Measurements from ENCODE around the gene CC2D1A.

CC2D1A gene

DNA sequence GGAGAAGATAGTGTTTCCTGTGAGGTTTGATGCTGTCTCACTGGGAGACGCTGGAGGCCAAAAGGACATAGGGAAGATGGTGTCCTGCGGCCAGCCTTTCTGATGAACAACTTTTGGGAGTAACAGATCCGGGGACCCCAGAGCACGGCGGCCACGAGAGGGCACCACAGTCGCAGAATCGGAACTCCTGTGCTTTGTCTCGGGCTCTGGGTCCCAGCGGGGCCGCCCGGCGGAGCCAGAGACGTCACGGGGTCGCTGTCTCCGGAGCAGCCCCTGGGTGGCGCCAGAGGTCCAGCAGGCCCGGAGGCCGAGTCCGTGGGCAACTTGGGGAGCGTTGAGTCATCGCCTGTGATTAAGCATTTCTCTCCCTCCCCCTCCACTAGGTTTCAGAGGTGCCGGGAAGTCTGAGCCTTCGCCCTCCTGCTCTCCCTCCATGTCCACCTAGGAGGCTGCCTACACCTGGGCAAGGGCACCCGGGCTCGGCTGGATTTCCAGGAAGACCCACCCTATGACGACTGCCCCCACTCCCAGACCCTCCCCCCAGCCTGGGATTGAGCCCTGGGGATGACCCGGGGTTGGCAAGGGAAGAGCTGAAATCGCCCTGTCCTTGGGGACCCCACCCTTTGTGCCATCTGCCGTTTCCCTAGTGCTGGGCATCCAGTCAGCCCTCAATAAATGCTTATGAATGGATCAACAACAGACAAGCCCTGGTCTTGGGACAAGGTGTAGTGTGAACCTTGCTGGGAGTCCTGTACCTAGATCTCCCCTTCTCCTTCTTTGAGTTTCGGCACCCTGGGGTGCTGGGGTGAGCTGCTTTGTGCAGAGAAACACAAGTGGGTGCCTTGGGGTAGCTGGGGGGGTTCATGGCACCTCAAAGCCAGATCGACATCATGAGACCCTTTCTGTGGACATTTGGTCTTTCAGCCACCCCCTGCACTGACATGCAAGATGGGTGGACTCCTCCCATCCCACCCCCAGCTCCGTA is 25.6 kb upstream of the CC2D1A start:
- DNase-seq = peak; percentile 99 to 100

DNA sequence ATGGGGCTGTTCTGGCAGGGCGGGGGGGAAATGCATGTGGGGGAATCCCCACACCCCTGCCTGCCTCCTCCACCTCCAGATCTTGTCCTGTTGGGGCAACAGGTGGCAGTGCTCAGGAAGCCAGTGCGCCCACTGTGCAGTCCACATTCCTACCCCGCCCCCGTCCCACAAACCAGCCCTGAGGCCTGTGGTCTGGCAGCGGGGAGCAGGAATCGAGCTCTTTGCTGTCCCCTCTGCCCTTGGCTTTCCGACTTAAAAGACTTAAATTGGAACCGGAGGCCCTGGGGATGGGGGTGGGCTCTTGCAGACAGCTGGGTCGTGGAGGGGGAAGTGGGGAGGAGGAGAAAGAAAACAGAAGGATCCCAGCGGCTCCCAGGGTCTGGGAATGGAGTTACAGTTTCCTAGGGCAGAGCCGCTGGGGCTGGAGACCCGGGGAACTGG is 24.7 kb upstream of the CC2D1A start:
- DNase-seq = peak in 1 of 2 experiments; percentile 38

DNA sequence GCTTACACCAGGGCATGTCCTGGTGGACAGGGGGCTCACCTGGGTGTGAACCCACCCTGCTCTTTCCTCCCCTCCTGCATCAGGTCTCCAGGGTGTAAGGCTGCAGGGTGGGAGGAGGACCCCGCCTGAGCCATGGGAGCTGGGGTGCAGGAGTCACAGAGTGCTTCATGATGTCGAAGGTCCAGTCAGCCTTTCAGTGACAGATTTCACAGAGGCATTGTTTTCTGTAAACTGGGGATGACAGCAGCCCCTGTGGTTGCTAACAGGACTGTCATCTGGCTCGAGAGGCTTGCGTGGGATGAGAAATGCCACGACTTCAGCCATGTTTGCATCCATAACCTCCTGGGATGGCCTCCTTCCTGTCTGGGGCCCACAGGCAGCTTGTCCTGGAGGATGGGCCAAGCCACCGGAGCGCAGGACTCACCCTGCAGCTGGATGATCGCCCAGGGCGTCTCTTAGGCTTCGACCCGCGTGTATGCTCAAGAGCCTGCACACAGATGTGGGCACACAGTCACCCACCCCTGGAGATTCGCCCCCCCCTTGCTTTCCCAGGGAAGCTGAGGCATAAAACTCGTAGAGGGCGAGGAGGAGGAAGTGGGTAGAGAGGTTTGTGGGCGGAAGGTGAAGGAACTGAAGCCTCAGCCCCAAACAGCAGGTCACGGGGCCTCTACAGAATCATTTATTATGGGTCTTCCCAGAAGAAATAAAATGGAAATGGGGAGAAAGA is 24.1 kb upstream of the CC2D1A start:
- DNase-seq = peak in 1 of 2 experiments; percentile 63

DNA sequence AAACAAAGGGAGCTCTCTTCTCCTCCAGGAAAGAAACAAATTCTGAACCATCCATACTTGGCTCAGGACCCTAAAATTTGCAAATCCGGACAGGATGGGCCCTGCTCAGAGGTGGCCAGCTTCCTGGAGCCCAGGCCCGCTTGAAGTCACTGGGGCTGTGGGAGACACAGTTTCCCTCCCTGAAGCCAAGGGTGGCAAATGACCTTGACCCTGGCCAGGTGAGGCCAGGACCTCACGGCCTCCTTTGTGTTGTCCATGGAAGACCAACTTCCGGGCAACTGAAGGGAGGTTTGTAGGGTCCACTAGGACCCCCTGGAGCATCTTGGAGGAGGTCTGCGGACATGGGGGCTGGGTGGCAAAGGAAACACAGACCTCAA is 23.6 kb upstream of the CC2D1A start:
- no peak for DNase-seq

DNA sequence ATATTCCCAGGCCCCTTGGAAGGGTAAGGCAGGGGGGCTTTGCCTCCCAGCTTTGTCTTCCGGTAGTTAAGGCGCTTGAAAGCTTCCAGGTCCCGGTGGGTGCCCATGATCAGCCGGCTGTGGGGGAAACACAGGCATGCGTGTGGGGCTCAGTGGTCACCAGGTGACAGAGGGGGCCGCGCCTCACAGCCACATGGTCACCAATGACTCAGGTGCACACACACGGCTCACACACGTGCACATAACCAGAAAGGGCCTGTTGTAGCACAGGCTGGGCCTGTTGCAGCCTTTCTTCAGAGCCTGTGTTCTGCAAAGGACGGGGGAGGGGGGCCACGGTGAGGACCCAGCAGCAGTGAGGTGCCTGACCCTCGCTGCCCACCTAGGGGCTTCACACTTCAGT is 23.2 kb upstream of the CC2D1A start:
- DNase-seq = no peak

DNA sequence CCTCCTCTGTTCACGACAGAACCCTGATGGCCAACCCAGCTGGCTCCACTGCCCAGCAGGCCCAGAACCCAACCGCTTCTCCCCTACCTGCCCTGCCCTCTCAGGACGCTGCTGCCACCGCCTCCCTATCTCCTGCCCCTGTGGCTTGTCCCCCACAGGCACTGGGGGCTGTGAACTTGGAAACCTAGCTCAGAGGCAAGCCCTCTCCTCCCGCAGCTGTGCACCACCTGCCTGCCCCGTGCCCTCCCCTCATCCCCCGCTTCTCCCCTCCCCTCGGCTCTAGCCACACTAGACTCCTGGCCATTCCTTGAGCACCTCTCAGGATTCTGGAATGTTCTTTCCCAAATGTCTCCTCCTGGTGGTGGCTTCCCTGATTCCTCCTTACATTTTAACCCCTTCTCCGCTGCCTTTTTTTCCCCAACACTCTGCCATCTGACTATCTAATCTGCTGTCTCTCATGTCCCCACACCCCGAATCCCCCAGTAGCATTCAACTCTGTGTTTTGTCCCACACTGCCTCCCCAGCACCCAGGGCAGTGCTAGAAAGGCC is 22.4 kb upstream of the CC2D1A start:
- no peak for DNase-seq

DNA sequence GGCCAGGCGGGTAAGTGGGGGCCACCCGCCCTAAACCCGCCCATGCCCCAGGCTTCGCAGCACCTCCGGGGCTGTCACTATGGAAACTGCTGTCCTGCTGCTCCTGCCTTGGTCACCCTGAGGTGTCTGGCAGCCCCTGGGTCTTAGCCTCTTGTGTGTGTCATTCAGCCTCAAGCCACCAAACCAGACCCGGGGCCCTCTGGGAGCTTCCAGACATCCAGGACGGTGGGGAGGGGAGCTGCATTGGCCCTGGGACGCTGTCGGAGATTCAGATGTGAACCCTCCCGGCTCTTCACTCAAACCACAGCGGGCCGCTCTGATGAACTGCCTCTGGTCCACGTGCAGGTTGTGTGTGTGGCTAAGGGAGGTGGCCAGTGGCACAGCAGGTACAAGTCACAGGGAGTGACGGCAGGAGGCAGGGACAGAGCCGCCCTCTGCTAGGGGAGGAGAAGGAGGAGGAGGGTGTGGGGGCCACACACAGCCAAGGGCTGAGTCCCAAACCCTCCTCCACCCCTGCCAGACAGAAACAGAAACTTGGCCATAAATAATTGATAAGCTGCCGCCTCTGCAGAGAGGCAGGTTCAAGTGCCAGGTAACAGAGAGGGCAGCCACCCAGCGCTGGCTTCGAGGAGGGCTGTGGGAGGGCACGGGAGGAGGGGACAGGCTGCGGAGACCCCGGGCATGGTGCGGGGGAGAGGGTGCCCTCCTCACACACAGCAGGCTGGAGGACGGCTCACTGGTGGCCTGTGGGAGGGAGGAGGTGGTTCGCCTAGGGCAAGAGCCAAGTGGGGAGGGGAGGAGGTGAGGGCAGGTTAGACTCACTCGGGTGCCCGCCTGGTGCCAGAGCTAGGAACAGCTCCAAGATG is 21.0 kb upstream of the CC2D1A start:
- DNase-seq = no peak

DNA sequence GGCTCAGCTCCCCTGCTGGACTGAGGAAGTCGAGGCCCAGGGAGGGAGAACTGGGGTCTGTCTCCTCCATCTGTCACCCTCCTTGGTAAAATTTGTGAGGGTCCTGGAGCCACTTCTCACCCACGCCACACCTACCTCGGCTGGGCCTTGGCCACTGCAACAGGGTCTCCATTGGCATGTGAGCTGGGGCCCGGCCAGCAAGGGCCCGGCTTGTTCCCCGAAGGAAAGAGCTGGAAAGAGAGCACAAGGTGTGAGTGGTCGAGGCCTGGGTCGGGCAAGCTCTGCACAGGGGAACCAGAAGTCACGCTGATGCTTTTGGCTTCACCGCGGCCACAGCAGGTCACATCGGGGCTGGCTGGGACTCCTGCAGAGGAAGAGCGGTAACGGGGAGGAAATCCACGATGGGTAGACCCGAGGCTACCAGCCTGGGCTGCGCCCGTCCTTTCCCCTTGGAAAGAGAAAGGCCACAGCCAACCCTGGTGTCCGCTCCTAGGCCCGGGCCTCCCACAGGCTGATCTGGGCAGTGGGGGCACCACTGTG is 20.1 kb upstream of the CC2D1A start:
- no peak for DNase-seq

DNA sequence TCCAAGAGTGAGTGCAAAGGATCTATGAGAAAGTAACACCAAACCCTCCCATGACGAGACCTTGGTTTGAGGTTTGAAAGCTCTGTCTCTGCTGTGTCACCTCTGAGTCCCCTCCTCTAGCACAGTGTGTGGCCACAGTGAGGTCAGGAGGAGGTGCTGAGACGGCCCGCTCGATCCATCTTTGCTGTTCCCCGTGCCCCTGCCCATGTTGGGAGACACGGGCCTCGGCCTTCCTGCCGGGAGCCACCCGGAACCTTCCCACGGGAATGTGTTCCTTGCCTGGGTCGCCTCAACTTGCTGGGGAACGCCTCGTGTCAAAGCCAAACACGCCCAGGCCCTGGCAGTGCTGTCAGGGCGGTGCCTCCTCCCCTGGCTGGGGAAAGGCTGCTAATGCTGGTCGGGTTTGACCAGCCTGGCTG is 19.0 kb upstream of the CC2D1A start:
- DNase-seq = no peak

DNA sequence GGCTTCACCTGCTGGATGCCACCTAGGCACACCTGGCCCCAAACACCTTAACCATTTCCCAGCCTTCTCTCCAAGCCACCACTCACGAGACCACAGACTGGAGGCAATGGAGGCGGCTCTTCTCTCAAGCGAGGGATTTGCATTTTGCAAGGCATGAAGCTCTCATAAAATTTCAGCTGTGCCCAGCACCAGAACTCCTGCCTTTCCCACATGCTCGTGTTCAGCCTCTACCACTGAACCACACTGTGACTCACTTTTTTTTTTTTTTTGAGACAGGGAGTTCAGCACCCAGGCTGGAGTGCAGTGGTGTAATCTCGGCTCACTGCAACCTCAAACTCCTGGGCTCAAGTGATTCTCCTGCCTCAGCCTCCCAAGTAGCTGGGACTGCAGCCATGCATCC is 18.5 kb upstream of the CC2D1A start:
- DNase-seq = no peak

DNA sequence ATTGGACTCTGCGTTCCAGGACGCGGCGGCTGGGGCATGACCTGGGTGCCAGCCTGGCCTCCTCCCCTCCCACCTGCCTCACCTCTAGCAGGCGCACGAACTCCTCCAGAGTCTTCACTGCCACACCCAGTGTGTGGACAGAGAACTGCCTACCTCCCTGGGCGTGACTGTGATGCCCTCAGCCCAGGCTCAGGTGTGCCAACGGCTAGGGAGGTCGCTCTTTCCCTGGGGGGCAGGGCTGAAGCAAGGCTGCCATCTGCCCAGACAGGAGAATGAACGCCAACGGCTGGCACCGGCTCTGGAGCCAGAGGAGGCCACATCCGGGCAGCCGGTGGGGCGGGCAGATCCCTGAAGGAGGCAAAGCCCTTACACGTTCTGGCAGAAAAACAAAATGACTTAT is 17.7 kb upstream of the CC2D1A start:
- no peak for DNase-seq

DNA sequence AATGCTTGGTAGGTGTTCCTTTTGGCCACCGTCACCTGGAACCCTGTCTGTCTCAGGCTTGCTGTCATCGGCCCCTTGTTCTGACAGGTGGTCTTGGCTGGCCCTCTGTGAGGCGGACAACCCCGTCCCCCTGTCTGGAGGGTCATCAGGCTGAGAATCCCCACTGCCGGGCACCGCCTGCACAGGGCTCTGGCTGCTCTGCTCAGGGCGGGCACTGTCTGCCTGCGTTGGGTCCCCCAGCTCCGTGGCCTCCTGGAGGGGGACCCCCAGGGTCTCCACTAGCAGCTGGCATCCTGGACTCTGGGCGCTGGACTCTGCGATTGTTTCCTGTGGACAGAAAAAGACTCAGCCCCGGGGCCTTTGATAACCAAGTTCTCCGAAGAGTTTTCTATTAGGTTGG is 15.9 kb upstream of the CC2D1A start:
- DNase-seq = no peak

DNA sequence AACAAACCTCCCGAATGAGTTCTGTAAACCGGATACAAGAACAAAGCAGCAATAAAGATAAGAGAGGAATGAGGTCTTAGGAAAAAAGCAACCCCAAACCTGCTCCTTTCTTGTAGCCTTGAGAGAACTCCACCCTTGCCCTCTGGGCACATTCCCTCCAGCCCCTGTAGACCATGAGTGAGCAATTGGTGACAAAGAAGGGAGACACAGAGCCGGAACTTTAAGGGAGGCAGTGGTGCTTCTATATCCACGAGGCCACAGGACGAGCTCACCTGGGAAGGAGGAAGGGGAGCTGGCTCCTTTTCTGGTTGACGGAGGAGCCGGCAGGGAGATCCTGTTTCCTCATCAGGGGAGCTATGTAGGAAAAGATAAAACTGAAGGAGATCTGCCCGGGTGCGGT is 13.1 kb upstream of the CC2D1A start:
- DNase-seq = no peak

DNA sequence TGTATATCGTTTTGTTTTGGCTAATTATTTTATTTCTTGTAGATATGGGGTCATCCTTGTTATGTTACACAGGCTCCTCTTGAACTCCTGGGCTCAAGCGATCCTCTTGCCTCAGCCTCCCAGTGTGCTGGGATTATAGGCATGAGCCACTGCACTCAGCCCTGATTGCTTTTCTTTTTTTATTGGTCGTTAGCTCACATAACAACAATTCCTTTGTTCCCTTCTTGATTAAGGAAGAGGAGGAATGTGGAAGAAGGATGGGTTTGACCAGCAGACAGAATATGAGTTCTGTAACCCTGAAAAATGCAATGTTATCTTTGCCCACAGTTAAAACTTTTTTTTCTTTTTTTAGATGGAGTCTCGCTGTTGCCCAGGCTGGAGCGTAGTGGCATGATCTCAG is 11.4 kb upstream of the CC2D1A start:
- no peak for DNase-seq

DNA sequence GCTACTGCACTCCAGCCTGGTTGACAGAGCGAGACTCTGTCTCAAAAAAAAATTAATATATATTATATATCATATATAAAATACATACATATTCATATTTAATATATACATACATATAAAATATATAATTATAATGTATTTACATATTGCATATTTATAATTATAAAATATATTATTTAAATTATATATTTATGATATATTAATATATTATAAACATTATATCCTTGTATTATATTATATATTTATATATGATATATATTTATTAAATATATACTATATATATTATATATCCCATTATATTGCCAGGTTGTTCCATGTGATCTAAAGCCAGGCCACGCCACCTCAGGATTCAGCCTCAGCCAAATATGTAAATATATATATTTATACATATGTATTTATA is 9.8 kb upstream of the CC2D1A start:
- DNase-seq = no peak

DNA sequence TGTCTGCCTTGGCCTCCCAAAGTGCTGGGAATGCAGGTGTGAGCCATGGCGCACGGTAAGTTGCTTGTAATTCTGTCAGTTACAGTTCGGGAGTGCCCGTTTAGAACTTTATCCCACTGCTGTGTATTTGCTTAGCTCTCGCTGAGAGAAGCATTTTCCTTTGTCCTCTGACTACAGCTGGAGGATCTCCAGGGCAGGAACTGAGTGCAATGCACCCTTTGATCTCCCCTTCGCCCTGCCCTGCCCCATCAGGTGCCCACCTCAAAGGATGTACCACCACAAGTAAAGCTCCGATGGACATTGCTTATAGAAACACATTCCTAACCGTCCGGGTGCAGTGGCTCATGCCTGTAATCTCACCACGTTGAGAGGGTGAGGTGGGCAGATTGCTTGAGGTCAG is 6.6 kb upstream of the CC2D1A start:
- DNase-seq = no peak

DNA sequence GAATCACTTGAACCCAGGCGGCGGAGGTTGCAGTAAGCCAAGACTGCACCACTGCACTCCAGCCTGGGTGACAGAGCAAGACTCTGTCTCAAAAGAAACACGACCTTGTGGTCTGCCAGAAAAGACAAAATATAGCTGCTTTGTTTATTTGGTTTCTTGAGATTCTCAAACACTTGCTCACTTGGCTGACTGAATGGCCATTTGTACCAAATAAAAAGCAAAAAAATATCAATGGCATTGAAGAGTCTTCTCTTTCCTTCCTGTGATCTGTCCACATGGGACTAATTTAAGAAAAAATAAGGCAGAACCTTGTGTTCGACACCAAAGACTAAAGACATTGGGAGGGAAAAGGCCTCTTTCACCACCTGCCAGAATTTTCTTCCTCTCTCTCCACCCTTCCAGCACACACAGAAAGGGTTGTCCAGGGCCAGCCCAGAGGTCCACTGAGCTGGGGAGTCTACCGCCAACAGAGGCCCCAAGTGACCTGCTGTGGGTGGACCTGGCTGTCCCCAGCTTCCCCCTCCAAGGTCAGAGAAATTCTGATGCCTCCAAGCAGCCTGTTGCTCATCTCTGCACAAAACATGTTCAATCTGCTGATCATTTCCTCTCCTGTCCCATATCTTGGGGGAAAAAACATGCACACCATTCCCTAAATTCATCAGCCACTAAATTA is 6.0 kb upstream of the CC2D1A start:
- no peak for DNase-seq

DNA sequence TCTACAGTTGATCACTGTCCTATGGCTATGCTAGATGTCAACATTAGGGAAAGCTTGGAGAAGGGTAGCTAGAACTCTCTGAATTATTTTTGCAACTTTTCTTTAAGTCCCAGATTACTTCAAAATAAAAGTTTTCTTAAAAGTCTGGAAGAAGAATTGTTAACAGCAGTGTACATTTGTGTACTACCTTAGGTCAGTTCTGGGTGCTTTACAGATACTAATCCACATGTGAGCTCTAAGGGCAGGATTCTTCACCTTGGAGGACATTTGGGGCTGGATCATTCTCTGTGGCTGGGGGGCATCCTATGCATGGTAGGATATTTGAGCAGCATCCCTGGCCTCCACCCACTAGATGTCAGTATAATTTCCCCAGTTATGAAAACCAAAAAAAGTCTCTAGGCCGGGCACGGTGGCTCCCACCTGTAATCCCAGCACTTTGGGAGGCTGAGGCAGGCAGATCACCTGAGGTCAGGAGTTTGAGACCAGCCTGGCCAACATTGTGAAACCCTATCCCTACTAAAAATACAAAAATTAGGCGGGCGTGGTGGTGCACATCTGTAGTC is 2.9 kb upstream of the CC2D1A start:
- peak; percentile 32 to 49 for DNase-seq

DNA sequence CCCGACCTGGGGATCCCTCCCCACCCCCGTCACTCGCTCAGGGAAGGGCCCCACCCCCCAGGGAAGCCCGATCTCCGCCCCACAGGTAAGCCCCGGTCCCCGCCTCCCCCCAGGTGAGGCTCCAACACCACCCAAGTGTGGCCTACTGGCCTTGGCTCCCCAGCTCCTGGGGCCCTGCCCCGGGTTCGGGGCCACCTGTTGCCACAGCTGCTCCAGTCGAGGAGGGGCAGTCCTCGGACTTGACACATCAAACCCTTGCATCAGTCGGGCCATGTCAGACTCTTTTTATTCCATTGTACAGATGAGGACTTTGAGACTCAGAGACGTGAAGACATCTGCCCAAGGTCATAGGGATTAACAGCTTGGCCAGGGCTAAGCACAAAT is 512 bp downstream of the CC2D1A start:
- peak; percentile 21 to 41 for DNase-seq

DNA sequence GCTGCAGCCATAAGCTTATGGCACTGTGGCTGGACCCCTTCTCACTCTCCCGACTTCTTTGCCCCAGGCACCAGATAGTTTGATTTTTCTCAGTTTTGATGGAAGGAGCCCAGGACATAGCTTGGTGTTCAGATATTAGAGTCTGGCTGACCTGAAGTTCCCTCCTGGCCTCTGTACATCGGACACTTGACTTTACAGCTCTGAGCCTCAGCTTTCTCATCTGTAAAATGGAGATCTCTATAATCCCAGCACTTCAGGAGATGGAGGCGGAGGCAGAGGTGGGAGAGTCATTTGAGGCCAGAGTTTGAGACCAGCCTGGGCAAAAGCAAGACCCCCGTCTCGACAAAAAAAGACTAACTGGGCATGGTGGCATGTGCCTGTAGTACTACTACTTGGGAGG is 909 bp downstream of the CC2D1A start:
- DNase-seq = no peak

DNA sequence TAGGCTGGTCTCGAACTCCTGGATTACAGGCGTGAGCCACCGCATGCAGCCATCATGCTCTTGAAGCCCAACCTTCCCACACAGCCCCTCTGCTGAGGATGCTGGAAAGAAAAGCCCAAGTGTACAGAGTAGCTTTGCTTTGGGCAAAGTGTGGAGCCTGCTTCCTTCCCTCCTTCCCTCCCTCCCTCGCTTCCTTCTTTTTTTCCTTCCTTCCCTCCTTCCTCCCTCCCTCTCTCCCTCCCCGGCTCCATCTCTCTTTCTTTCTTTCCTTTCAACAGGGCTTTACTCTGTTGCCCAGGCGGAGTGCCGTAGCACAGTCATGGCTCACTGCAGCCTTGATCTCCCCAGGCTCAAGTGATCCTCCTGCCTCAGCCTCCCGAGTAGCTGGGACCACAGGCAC is 2.7 kb downstream of the CC2D1A start:
- DNase-seq = no peak

DNA sequence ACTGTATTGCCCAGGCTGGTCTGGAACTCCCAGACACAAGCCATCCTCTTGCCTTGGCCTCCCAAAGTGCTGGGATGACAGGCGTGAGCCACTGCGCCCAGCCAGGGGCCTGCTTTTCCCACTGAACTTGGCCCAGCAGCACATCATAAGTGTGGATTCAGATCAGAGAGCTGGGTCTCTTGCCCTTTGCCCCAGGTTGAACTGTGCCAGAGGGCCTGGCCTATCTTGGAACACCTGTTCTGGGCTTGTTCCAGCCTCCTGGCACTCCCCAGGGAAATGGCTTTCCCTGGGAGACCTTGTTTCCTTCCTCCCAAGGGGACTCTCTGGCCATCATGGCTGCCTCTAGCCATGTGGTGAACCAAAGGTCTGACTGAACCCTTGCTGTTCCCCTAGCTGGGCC is 3.4 kb downstream of the CC2D1A start:
- DNase-seq = no peak

All from activated CD4-positive, alpha-beta T cell treated with anti-CD3 and anti-CD28 coated beads, Interleukin-2, amount 50 U/mL, for 48 hours (primary cell).